NCI-H446 (cell line): ENCODE measurements around the gene RHOC.

Source experiments
- DNase-seq, 2 experiments: peaks; one replicate each; lab custom pipeline; 2025; lab: John Stamatoyannopoulos, UW

The RHOC gene

DNA sequence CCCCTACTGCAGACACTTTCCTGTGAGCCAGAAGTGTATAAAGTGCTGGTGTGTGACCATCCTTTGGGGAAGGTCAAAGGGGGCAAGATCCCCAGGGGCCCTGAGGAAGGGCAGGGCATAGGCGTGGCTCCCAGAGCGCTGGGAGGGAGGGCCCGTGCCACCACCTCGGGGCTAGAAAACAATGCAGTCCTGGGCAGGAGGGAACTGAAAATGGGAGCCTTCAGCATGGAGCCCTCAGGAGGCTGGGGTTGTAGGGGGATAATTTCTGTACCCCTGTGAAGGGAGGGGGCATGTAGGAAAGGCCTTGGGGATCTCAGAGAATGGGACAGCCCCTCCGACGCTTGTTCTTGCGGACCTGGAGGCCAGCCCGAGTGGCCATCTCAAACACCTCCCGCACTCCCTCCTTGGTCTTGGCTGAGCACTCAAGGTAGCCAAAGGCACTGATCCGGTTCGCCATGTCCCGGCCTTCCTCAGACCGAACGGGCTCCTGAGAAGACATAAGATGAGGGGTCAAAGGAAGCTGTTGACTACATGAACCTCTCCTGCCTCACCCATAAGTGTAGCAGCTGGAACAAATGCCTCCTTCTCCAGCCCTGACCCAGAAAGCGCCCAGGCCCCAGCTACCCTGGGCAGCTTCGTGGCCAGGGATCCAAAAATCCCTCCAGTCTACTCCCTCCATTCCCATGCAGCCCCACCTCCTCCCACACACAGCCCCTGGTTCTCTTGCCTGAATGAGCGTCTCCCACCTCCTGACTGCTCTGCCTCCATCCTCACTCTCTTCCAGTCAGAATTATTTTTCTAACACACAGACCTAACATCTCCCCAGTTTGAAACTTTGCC, 5.5 kb downstream of the RHOC start:
- DNase-seq = no peak

GRCh38 chr1:112700290-112701226, 6.4 kb downstream of the RHOC start:
- peak; percentile 93 to 97 for DNase-seq

DNA sequence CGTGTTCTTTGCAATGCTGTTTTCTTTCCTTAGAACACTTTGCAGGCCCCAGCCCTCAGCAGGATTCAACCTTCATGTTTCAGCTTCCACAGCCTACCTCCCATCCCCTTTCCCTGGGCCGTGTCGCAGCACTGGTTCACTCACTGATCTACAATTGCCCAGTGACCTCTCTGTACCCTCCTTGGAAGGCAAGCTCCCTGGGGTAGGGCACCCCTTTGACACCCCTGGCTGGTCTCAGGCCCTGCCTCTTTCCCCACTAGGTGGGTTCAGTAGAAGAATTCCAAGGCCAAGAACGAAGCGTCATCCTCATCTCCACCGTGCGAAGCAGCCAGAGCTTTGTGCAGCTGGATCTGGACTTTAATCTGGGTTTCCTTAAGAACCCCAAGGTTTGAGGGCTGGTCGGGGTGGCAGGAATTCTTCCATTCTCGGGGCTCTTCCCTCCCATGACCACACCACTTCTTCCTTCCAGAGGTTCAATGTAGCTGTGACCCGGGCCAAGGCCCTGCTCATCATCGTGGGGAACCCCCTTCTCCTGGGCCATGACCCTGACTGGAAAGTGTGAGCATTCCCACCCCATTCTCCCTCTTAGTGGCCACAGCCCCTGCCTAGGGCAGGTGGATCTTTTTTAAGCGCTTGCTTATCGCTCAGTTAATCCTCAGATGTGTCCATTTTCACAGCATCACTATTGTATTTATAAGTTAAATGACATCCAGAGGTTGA, 7.3 kb downstream of the RHOC start:
- no peak for DNase-seq

DNA sequence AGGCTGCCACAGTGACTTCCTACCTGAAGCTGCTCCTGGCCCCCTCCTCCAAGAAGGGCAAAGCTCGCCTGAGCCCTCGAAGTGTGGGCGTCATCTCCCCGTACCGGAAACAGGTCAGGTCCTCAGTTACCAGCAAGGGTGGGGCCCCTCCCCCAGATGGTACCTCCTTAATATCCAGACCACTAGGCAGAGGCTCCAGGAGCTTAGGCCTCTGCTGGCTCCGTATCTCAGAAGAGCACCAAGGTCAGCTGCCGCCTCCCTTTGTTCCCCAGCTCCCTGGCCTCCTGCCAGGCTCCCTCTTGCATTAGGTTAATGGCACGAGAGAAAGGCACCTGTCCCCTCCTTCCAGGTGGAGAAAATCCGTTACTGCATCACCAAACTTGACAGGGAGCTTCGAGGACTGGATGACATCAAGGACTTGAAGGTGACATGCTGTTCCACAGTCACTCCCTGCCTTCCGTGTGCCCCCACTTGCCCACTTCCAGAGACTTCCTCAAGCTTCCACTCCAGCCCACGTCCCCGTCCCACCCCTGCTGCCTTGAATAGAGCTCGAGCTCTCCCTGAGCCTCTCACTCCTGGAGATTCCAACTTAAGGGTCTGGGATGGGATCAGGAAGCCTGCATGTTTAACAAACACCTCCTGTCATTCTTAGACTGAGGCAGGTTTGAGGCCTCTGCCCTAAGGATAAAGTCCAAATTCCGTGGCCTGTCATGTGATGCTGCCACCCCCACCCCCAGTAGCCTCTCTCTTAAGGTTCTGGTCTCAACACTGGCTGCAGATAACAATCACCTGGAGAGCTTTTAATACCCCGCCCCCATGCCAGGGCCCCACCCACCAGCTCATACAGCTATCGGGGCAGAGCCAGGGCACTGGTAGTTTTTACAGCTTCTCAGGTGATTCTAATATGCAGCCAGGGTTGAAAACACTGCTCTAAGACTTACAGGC, 8.3 kb downstream of the RHOC start:
- no peak for DNase-seq

- DNase-seq = no peak
Measured at GRCh38 chr1:112697781-112698201, 9.1 kb downstream of the RHOC start.

DNA sequence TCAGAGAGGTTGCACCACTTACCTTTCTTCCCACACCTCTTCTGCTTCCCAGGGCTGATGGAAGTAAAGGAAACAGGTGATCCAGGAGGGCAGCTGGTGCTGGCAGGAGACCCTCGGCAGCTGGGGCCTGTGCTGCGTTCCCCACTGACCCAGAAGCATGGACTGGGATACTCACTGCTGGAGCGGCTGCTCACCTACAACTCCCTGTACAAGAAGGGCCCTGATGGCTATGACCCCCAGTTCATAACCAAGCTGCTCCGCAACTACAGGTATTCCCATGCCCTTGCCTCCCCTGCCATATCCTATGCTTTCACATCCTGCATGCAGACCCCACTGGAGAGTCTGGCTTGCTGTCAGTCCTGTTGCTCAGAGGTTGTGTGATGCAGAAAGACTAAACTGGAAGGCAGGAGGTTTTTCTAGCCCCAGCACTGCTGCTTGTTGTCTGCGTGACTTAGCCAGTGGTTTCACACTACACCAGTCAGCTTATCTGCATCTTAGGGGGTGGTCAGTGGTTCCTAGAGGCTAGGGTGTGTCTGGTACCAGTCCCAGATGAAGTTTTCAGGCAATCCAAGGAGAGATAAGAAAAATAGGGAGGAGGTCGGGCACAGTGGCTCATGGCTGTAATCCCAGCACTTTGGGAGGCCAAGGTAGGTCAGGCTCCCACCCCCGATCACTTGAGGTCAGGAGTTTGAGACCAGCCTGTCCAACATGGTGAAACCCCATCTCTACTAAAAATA, 10.2 kb downstream of the RHOC start:
- DNase-seq = no peak

DNA sequence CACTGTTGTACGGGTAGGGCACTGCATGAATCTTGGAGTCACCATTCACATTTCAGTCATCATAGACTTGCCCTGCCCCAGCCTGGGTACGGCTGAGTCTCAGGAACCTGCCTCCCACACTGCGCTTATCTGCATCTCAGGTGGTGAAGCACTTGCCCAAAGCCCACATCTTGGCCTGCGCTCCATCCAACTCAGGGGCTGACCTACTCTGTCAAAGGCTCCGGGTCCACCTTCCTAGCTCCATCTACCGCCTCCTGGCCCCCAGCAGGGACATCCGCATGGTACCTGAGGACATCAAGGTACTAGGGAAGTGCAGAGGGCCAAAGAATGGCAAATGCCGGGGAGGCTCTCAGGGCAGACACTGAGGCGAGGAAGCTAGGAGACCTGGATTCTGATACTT, 11.7 kb downstream of the RHOC start:
- no peak for DNase-seq

DNA sequence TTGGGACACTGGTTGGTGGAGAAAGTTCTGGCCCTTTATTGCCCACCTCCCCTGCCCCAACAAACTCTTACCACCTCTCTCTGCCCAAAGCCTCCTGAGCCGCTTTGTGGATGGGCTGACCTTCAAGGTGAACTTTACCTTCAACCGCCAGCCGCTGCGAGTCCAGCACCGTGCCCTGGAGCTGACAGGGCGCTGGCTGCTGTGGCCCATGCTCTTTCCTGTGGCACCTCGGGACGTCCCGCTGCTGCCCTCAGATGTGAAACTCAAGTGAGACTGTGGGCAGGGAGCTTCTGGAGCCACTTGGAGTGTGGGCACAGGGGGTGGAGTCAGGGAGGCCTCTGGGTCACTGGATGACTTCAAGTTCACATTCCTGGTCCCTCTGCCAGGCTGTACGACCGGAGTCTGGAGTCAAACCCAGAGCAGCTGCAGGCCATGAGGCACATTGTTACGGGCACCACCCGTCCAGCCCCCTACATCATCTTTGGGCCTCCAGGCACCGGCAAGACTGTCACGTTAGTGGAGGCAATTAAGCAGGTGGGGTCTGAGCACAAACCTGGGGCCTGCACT, 12.5 kb downstream of the RHOC start:
- no peak for DNase-seq

GRCh38 chr1:112693821-112694220, 13.1 kb downstream of the RHOC start:
- DNase-seq = no peak

DNA sequence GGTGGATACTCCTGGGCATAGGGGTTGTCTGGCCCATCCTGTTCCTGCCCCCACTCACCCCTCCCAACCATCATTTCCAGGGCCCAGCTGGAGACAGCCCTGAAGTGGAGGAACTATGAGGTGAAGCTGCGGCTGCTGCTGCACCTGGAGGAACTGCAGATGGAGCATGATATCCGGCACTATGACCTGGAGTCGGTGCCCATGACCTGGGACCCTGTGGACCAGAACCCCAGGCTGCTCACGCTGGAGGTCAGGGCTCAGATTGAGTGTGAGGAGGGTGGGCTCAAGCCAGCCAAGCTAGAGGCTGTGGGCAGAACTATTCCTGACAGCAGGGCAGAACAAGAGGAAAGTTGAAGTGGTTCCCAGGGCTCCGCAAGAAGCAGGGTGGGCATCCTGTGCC, 14.2 kb downstream of the RHOC start:
- DNase-seq = no peak

DNA sequence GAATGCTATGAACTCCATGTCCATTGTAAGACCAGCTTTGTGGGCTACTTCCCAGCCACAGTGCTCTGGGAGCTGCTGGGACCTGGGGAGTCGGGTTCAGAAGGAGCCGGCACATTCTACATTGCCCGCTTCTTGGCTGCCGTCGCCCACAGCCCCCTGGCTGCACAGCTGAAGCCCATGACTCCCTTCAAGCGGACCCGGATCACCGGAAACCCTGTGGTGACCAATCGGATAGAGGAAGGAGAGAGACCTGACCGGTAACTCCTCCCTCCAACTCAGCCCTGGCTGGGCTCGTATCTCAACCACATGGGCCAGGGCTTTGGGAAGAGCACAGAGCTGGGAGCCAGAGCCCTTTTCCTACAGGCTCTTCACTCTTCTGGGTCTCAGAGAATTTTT, 17.1 kb downstream of the RHOC start:
- no peak for DNase-seq

DNA sequence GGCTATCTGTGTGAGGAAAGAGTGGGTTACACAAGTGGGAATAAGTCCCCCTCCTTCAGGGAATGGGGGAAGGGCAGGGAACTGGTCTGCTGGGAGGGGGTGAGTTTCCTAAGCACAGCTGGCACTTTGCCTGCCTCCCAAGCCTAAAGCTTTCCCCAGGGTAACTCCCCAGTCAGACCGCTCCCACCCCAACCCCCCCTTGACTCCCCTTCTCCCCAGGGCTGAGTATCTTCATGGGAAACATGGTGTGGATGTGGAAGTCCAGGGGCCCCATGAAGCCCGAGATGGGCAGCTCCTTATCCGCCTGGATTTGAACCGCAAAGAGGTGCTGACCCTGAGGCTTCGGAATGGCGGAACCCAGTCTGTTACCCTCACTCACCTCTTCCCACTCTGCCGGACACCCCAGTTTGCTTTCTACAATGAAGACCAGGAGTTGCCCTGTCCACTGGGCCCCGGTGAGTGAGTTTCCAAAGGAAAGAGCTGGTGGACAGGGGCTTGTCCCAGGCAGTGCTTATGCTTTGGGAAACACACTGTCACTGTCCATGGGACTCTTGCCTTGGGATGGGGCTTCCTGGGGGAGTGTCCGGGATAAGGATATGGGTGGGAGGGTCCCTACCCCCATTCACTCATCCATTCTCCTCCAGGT, 17.6 kb downstream of the RHOC start:
- DNase-seq = no peak

DNA sequence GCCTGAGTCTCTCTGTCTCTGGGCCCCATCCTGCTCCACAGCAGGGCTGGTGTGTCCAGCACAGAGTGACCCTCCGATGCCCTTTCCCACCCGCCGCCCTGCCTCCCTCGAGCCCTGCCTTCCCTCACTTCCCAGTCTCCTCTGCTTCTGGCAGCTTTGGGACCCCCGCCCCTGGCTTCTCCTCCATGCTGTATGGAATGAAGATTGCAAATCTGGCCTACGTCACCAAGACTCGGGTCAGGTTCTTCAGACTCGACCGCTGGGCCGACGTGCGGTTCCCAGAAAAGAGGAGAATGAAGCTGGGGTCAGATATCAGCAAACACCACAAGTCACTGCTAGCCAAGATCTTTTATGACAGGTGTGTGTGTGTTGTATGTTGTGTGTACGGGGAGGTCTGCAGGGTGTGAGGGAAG, 18.1 kb downstream of the RHOC start:
- no peak for DNase-seq

- DNase-seq = no peak
Measured at GRCh38 chr1:112687785-112688496, 19.0 kb downstream of the RHOC start.

DNA sequence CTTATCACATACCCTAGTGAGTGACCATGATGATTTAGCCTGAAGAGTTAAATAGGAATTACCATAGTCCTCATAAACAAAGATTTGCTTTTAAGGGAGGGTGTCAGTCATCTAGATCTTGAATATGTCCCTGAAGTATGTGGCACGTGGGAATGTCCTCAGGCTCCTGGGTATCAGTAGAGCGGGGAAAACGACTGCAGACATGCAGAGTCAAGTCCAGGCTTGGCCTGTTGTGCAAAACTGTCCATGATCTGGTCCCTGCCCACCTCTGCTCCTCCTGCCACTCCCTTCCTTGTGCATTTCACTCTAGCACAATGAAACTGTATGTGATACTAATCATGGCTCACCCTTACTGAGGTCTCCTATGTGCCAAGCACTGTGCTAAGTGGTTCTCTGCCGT, 19.6 kb downstream of the RHOC start:
- no peak for DNase-seq

GRCh38 chr1:112686835-112687234, 20.1 kb downstream of the RHOC start:
- no peak for DNase-seq

- no peak for DNase-seq
Measured at GRCh38 chr1:112686417-112686816, 20.5 kb downstream of the RHOC start.

DNA sequence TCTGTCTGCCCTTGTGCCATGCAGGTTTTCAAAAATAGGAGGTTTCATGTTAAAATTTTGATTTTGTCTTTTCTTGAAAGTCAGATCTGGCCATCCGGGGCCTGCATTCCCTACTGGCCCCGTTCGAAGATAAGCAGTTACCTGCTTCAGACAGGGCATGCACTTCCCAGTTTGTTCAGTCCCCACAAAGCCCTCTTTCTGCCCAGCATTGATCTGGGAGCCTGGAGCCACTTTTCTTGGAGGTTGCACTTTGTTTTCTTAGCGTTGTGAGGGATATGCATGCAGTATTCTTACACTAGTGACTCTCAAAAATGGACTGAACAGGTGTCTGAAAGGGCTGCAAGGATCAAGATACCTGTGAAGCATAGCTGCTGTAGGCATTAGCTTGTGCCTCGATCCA, 21.0 kb downstream of the RHOC start:
- no peak for DNase-seq

GRCh38 chr1:112678605-112679004, 28.3 kb downstream of the RHOC start:
- no peak for DNase-seq
